Panc1 (cell line): ENCODE results near the gene PKP3. TPM values are rescaled to one million over a fixed set of nuclear protein-coding genes. Genes with fewer than 3 reads are reported as not detected.

ENCODE experiments used
- ATAC-seq: fragments of 200-7000 bp; cut with Tn5 transposase; 2 replicates; pipeline ENCODE4 v1.9.1; 2020; ENCODE audit warnings: mild to moderate bottlenecking, moderate library complexity
- BruUV-seq: library from RNA; stranded (reverse); fragments of 400-500 nt; replicated peaks from 2 replicates; lab custom pipeline; 2021; lab: Mats Ljungman, UMichigan
- CTCF ChIA-PET: fragments of 300-600 bp; sonication (Branson Sonifier 250); formaldehyde crosslinking; loops from one replicate; lab custom pipeline; 2022; ENCODE audit warnings: antibody characterized with exemption; lab: Charles Lee
- POLR2A ChIA-PET: fragments of 300-600 bp; sonication (Branson Sonifier 250); formaldehyde crosslinking; loops from one replicate; lab custom pipeline; 2022; ENCODE audit warnings: antibody characterized with exemption; lab: Charles Lee
- DNase-seq: peaks from one replicate; pipeline ENCODE4 v3.0.0-alpha.2; 2010; ENCODE audit warnings: low read depth, low spot score
- H3K27ac ChIP-seq: 2 replicates; pipeline ENCODE4 v1.5.1; 2011; ENCODE audit warnings: mild to moderate bottlenecking, low read length, inconsistent platforms
- H3K27me3 ChIP-seq: fragments of 200-500 bp; sonication (Bioruptor generic); 2 replicates; pipeline ENCODE4 v1.6.0; 2014; ENCODE audit warnings: low read length, inconsistent platforms; ENCODE audit not compliant: control insufficient read depth, insufficient read depth
- H3K36me3 ChIP-seq: fragments of 200-500 bp; sonication (Bioruptor generic); 2 replicates; pipeline ENCODE4 v1.5.1; 2014; ENCODE audit warnings: inconsistent platforms, mild to moderate bottlenecking, low read length, moderate library complexity; ENCODE audit not compliant: control insufficient read depth, insufficient read depth
- H3K4me1 ChIP-seq: 2 replicates; pipeline ENCODE4 v1.5.1; 2011; ENCODE audit warnings: inconsistent platforms, mild to moderate bottlenecking, low read length, moderate library complexity; ENCODE audit not compliant: control insufficient read depth, insufficient read depth
- H3K4me3 ChIP-seq, 2 experiments: 2 replicates each; pipeline ENCODE4 v1.5.1; 2011 to 2012; ENCODE audit warnings: low read depth in 2 of 2, low read length in 2 of 2, mild to moderate bottlenecking in 2 of 2, inconsistent platforms in 1 of 2, moderate library complexity in 1 of 2
- H3K9me3 ChIP-seq: fragments of 200-500 bp; sonication (Bioruptor generic); 2 replicates; pipeline ENCODE4 v1.5.1; 2014; ENCODE audit warnings: low read depth, mild to moderate bottlenecking, inconsistent platforms, low read length, moderate library complexity; ENCODE audit not compliant: control insufficient read depth, insufficient read depth
- POLR2AphosphoS5 ChIP-seq: IDR thresholded peaks from 2 replicates; pipeline ENCODE4 v1.6.1; 2012; ENCODE audit warnings: mild to moderate bottlenecking, low read depth, low read length, moderate library complexity
- SIN3A ChIP-seq: IDR thresholded peaks from 2 replicates; pipeline ENCODE4 v1.6.1; 2012; ENCODE audit warnings: low read depth, mild to moderate bottlenecking, low read length, moderate library complexity, borderline replicate concordance; ENCODE audit not compliant: insufficient read depth
- TCF7L2 ChIP-seq: IDR thresholded peaks from 2 replicates; pipeline ENCODE4 v1.6.1; 2011; ENCODE audit warnings: mild to moderate bottlenecking, low read depth, low read length, inconsistent platforms
- in situ Hi-C: cut with HindIII; loops from 2 replicates; pipeline ENCODE4 v1.10.0; 2016; ENCODE audit warnings: low sequenced_read_pairs, low pct_unique_long_range_greater_than_20kb
- intact Hi-C: fragments of 100-400 bp; cut with micrococcal nuclease; formaldehyde crosslinking; loops from one replicate; pipeline ENCODE4 v1.10.0; 2022; ENCODE audit not compliant: unreplicated experiment
- total RNA-seq: library from RNA; stranded (reverse); gene quantifications from one replicate; pipeline ENCODE4 v1.2.1, GENCODE V29; 2021; ENCODE audit not compliant: unreplicated experiment
- TF ChIP-seq, protein P1 (sequence below), 2 experiments: IDR thresholded peaks; 2 replicates each; pipeline ENCODE4 v1.6.1; 2011 to 2012; ENCODE audit warnings: low read depth in 2 of 2, control low read depth in 1 of 2, low read length in 1 of 2, mild to moderate bottlenecking in 1 of 2, moderate library complexity in 1 of 2; ENCODE audit not compliant: insufficient read depth in 1 of 2
- TF ChIP-seq, protein P2 (sequence below): fragments of 450-650 bp; IDR thresholded peaks from 2 replicates; pipeline ENCODE4 v1.5.1; 2017; ENCODE audit warnings: mild to moderate bottlenecking

The PKP3 gene
- total RNA-seq, 1 experiment from 2014 or later, result 36.8 TPM

DNA sequence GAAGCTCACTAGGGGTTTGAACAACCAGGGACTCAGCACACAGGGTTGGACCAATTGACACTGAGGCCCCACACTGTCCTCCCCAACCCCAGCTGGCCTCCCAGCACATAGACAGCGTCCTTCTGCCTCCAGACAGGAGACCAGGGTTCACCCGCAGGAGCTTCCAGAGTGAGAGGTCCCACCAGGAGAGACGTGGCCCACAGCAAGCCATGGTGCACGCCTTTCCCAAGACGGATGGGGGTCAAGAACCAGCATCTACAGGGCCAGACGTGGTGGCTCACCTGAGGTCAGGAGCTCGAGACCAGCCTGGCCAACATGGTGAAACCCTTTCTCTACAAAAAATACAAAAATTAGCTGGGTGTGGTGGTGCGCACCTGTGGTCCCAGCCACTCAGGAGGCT, 32.8 kb downstream of the PKP3 start:
- POLR2A ChIA-PET, result no interaction called here
- CTCF ChIA-PET, result interaction anchor here (0.7 to 1.0 kb wide), 2 partner anchors 12 to 20 kb away, joined by 3 to 4 read pairs; no protein-coding TSS in a partner anchor

DNA sequence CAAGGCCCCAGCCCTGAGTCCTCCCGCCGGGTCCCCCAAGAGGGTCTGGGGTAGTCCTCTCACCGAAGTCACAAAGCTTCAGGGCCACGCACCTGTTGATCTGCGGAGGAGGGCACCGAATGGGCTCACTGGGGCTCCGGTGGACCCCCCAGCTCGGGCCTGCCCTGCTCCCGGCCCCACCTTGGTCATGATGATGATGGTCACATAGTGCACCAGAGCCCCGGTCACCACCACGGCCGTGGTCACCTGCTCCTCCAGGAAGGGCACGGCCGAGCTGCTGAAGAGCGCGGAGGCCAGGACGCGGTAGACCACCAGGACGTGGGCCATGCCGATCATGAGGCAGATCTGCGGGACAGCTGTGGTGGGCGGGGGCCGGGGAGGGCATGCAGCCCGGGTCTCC, 34.3 kb downstream of the PKP3 start:
- no peaks in the 10 kb centered on the region for H3K27me3 ChIP-seq
- ChIA-PET CTCF (no interaction called here), POLR2A (no interaction called here)
- H3K9me3 ChIP-seq, result no peaks in the 10 kb centered on the region
- H3K36me3 ChIP-seq, result no peaks in the 10 kb centered on the region
- in situ Hi-C loops, result no loop called here
- H3K4me3 ChIP-seq, result no peak overlapping the region
- TF ChIP-seq, protein P1, sequence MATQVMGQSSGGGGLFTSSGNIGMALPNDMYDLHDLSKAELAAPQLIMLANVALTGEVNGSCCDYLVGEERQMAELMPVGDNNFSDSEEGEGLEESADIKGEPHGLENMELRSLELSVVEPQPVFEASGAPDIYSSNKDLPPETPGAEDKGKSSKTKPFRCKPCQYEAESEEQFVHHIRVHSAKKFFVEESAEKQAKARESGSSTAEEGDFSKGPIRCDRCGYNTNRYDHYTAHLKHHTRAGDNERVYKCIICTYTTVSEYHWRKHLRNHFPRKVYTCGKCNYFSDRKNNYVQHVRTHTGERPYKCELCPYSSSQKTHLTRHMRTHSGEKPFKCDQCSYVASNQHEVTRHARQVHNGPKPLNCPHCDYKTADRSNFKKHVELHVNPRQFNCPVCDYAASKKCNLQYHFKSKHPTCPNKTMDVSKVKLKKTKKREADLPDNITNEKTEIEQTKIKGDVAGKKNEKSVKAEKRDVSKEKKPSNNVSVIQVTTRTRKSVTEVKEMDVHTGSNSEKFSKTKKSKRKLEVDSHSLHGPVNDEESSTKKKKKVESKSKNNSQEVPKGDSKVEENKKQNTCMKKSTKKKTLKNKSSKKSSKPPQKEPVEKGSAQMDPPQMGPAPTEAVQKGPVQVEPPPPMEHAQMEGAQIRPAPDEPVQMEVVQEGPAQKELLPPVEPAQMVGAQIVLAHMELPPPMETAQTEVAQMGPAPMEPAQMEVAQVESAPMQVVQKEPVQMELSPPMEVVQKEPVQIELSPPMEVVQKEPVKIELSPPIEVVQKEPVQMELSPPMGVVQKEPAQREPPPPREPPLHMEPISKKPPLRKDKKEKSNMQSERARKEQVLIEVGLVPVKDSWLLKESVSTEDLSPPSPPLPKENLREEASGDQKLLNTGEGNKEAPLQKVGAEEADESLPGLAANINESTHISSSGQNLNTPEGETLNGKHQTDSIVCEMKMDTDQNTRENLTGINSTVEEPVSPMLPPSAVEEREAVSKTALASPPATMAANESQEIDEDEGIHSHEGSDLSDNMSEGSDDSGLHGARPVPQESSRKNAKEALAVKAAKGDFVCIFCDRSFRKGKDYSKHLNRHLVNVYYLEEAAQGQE (IDR thresholded peaks at IDR 0.05; ENCODE audit: insufficient read depth in 1 of 2, low read depth in 2 of 2, low read length in 1 of 2), result no peak
- TF ChIP-seq, protein P2, sequence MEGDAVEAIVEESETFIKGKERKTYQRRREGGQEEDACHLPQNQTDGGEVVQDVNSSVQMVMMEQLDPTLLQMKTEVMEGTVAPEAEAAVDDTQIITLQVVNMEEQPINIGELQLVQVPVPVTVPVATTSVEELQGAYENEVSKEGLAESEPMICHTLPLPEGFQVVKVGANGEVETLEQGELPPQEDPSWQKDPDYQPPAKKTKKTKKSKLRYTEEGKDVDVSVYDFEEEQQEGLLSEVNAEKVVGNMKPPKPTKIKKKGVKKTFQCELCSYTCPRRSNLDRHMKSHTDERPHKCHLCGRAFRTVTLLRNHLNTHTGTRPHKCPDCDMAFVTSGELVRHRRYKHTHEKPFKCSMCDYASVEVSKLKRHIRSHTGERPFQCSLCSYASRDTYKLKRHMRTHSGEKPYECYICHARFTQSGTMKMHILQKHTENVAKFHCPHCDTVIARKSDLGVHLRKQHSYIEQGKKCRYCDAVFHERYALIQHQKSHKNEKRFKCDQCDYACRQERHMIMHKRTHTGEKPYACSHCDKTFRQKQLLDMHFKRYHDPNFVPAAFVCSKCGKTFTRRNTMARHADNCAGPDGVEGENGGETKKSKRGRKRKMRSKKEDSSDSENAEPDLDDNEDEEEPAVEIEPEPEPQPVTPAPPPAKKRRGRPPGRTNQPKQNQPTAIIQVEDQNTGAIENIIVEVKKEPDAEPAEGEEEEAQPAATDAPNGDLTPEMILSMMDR, result no peak
- TF ChIP-seq TCF7L2, result no peak
- TF ChIP-seq POLR2AphosphoS5, result no peak
- no peak for TF ChIP-seq SIN3A
- DNase-seq (no peak), ATAC-seq (no peak)
- no peak overlapping the region for H3K27ac ChIP-seq
- BruUV-seq, result no TSS peak
- intact Hi-C loops, result no loop called here
- H3K4me1 ChIP-seq, result peaks cover 11% of the 10 kb centered on the region

More for the DNA sequence above, 32.8 kb downstream of the PKP3 start:
- no peaks in the 10 kb centered on the region for H3K36me3 ChIP-seq
- H3K27ac ChIP-seq, result no peak overlapping the region
- BruUV-seq, result no TSS peak
- ATAC-seq (no peak), DNase-seq (no peak)
- in situ Hi-C loops, result no loop called here
- H3K4me3 ChIP-seq, result no peak overlapping the region
- intact Hi-C loops, result no loop called here
- H3K27me3 ChIP-seq, result no peaks in the 10 kb centered on the region
- H3K4me1 ChIP-seq, result peaks cover 7% of the 10 kb centered on the region
- TF ChIP-seq, protein P1 (IDR thresholded peaks at IDR 0.05; ENCODE audit: insufficient read depth in 1 of 2, low read depth in 2 of 2, low read length in 1 of 2), result no peak
- no peak for TF ChIP-seq POLR2AphosphoS5
- TF ChIP-seq, protein P2, result no peak
- TF ChIP-seq SIN3A, result no peak
- no peak for TF ChIP-seq TCF7L2
- no peaks in the 10 kb centered on the region for H3K9me3 ChIP-seq
